GM19099 (cell line): Measurements from ENCODE around the gene SNAPC4.

Experiments used
- POLR2A ChIP-seq: IDR thresholded peaks from 3 replicates; pipeline ENCODE4 v1.6.1; 2011; ENCODE audit warnings: low read depth; ENCODE audit not compliant: insufficient read length; ENCODE audit errors: extremely low read depth

The SNAPC4 gene

GRCh38 chr9:136392538-136393449 lies 7.2 kb downstream of the SNAPC4 start:
- TF ChIP-seq POLR2A, result no peak

DNA sequence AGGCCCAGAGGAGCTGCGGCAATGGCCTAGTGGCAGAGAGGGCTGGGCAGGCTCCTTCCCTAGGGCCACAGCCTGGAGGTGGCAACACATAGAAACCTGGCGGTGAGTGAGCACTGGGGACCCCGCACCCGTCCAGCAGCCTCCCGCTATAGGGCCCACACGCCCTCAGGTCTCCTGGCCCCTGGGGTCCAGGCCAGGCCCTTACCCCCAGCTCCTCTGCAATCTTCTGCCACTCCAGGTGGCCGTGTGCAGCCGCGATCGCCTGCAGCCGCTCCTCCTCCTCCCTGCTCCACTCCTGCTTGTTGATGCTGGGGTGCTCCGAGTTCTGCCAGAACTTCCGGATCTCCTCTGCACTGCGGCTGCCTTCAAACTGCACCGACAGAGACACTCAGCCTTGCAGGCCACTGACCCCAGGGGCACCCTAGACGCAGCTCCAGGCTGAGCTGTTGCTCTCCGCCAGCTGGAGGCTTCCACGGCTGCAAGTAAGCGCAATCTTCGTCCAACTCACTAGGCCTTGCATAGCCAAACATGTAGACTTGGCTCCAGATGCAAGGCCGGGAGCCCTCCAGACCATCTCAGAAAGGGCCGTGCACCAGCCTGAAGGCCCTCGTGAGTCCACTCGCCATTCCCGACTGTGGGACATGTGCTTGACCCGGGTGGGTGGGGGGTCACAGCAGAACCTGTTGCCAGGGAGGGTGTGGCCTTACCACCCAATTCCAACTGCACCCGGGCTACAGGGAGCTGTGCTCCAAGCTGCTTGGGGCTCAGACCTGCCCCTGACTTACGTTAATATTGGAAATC lies 8.0 kb downstream of the SNAPC4 start:
- no peak for TF ChIP-seq POLR2A

DNA sequence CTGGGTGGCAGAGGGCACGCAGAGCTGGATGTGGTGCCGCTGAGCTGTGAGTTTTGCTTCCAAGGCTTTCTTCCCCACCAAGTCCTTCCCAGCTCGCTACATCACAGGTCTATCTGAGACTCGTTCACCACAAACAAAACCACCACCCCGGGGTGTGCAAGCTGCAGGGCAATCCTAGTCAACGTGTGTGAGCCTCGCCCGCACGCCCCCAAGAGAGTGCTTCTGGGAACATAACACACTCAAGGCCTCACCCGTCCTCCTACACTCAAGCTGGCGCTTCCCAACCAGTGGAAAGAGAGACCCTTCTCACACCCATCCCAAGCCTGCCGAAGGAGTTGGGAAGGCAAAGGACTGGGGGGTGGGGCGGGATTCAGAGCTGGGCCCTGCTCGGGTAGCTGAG lies 10.6 kb downstream of the SNAPC4 start:
- no peak for TF ChIP-seq POLR2A

- TF ChIP-seq POLR2A, result no peak
Observed at GRCh38 chr9:136387217-136387616, 12.8 kb downstream of the SNAPC4 start.

GRCh38 chr9:136386018-136386417 lies 14.0 kb downstream of the SNAPC4 start:
- no peak for TF ChIP-seq POLR2A

DNA sequence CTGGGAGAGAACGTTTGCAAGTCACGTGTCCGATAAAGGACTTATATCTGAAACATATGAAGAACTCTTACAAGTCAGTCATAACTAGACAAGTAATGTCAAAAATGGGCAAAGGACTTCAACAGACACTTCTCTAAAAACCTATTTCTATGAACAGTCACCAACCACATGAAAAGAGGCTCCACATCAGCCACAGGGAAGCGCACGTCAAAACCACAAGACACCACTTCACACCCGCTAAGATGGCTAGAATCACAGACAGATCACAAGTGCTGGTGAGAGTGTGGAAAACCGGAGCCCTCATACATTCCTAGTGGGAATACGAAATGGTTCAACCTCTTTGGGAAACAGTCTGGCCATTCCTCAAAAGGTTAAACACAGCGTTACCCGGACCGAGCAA lies 15.0 kb downstream of the SNAPC4 start:
- no peak for TF ChIP-seq POLR2A

DNA sequence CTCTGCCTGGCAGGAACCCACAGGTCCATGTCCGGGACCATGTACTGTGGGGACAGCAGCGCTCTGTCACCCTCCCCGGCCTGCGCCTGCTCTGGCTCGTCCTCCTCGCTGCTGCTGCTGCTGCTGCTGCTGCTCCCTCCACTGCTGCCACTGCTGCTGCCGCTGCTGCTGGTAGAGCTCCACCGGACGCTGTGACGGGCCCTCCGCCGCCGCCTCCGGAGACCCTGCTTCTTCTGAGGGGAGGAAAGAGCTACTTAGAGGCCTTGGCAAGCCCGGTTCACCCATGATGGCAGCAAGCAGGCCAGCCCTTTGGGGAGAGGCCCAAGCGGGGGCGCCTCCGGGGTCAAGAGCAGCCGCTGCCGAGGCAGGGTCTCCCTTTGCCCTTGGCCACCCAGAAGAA lies 16.5 kb downstream of the SNAPC4 start:
- TF ChIP-seq POLR2A, result no peak

DNA sequence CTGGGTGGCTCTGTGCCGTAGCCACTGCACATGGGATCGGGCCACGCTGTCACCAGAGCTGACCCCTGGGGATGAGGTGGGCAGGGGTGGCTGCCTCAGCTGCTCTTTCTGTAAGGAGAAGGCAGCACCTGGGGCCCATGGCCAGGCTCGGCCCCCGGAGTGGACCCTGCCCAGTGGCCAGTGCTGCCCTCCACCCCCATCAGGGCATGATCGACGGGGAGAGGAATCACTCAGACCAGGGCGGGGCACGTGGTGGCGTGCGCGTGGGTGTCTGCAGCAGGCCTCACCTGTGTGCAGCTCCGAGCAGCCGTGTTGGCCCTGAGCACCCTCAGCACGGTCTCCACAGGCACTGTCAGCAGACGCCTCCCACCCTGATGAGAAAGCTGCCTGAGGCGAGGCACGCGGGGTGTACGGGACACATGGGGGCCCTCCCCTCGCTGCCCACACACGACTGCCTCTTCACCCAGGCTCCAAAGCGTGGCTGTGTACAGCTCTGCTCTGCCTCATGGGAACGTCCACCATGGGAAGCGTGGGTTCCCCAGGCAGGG lies 17.9 kb downstream of the SNAPC4 start:
- no peak for TF ChIP-seq POLR2A

DNA sequence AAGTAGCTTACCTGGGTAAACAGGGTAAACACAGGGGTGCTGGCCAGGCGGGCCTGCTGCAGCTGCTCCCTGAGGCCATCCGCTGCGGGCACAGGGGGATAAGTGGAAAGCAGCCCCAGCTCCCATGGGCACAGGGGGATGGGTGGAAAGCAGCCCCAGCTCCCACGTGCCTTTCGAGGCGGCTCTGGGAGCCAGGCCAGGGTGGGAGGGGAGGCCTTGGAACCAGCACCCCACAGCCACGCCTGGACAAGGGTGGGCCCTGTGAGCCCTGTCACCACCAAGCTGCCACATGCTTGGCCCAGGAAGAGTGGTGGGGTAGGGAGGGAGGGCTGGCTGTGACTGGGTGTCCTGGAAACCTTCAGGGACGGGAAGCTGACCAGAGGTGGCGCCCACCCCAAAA lies 18.7 kb downstream of the SNAPC4 start:
- TF ChIP-seq POLR2A, result no peak

GRCh38 chr9:136380381-136380780 lies 19.6 kb downstream of the SNAPC4 start:
- TF ChIP-seq POLR2A, result no peak

DNA sequence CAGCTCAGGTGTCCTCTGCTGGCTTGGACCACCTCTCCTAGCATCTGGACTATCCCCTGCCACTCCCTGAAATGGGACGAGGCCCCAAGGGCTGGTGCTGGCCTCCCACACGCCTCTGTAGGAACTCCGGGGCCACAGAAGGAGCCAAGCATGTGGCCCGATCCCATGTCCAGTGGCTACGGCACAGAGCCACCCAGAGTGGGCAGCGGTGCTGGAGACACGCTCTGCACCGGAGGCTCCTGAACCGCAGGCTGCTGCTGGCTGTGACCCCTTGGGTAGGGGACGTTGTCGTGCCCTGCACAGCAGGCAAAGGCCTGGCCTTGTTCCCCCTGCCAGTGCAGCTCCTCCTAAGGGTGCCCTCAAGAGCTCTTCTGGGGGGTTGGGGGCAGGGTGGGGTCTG lies 20.1 kb downstream of the SNAPC4 start:
- no peak for TF ChIP-seq POLR2A

- no peak for TF ChIP-seq POLR2A
Observed at GRCh38 chr9:136379401-136379800, 20.6 kb downstream of the SNAPC4 start.

DNA sequence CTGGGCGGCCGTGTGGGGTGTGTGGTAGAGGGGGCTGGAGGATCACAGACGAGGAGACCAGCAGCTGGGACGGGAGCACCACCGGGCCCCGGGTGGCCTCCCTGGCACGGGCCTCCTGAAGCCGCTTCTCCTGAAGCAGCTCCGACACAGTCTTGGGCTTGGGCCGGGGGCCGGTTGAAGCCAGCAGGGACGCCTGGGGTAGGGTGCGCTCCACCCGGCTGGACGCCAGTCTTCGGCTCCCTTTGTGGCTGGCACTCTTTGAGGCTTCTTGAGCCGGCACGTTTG lies 21.0 kb downstream of the SNAPC4 start:
- no peak for TF ChIP-seq POLR2A

GRCh38 chr9:136378170-136379002 lies 21.6 kb downstream of the SNAPC4 start:
- TF ChIP-seq POLR2A, result no peak

- no peak for TF ChIP-seq POLR2A
Observed at GRCh38 chr9:136377341-136378169, 22.4 kb downstream of the SNAPC4 start.

DNA sequence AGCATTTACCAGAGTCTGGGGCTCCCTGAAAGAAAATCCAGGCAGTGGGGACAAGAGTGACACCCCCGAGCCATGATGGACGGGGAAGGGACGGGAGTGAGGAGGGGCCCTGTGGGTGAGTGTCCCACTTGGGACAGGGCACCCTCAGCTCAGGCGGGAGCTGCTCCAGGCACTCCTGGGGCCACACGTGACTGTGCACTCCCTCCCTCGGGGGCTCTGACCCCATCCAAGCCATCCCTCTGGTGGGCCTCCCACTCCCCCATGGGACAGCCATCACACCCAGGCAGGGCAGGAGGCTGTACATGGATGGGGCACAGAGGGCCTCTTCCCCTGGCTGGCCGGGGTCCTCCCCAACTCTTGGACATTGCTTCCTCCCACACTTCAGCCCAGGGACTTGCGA lies 23.5 kb downstream of the SNAPC4 start:
- no peak for TF ChIP-seq POLR2A
